ELF-1 (cell line): ENCODE results near the gene TRRAP.

Experiments used
- DNase-seq: peaks from one replicate; pipeline ENCODE4 v3.0.0-alpha.2; 2016; ENCODE audit warnings: low read depth, low spot score

TRRAP gene

GRCh38 chr7:98988641-98989040 is 110.3 kb downstream of the TRRAP start:
- DNase-seq: no peak

GRCh38 chr7:98990356-98990755 is 112.0 kb downstream of the TRRAP start:
- no peak for DNase-seq

- no peak for DNase-seq
Measured at GRCh38 chr7:98991141-98991540, 112.8 kb downstream of the TRRAP start.

GRCh38 chr7:98992076-98992475 is 113.7 kb downstream of the TRRAP start:
- no peak for DNase-seq

- no peak for DNase-seq
Measured at GRCh38 chr7:98993024-98993897, 114.9 kb downstream of the TRRAP start.

- DNase-seq: no peak
Measured at GRCh38 chr7:98994046-98994944, 116.0 kb downstream of the TRRAP start.

GRCh38 chr7:98995111-98995510 is 116.8 kb downstream of the TRRAP start:
- no peak for DNase-seq

GRCh38 chr7:98995523-98996149 is 117.3 kb downstream of the TRRAP start:
- DNase-seq: no peak

- no peak for DNase-seq
Measured at GRCh38 chr7:98996150-98996552, 117.8 kb downstream of the TRRAP start.

GRCh38 chr7:98997846-98998245 is 119.5 kb downstream of the TRRAP start:
- no peak for DNase-seq

GRCh38 chr7:98998821-98999725 is 120.7 kb downstream of the TRRAP start:
- no peak for DNase-seq

GRCh38 chr7:99000196-99000903 is 122.0 kb downstream of the TRRAP start:
- no peak for DNase-seq

- DNase-seq: no peak
Measured at GRCh38 chr7:99000904-99001465, 122.7 kb downstream of the TRRAP start.

GRCh38 chr7:99001482-99002147 is 123.3 kb downstream of the TRRAP start:
- DNase-seq: no peak

- no peak for DNase-seq
Measured at GRCh38 chr7:99002148-99002826, 124.0 kb downstream of the TRRAP start.

GRCh38 chr7:99002827-99003212 is 124.5 kb downstream of the TRRAP start:
- DNase-seq: no peak

- no peak for DNase-seq
Measured at GRCh38 chr7:99003419-99003818, 125.1 kb downstream of the TRRAP start.

GRCh38 chr7:99004216-99004615 is 125.9 kb downstream of the TRRAP start:
- DNase-seq: no peak
